ENCODE results near the gene CACNA1A.

Gene CACNA1A

DNA sequence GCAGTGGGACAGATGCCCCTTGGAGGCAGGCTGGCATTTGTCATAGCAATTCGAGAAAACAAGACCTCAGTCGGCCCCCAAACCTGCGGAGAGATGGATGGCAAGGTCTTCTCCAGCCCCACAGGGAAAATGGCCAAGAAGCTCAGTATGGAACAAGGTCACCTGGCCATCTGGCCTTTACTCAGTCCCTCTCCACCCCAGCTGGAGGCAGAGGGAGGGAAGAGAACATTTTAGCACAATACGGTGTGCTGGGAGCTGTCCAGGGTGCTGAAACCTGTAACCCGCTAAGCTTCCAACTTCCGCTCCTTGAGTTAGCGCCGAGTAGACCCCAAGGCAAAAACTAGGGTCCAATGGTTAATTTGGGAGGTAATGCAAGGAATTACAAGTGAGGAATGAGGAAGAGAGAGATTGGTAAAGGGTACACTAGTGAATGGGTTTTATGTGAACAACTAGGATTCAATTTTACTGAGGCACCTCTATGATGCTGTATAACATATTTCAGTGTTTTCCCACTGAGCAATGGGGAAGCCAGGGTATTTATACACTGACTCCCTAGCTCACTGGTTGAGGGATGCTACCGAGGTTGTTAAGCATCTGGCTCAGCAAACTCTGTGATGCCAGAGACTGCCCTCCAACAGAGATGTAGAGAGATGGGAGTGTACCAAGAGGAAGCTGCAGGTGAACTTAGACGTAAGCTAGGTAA is 64.3 kb downstream of the CACNA1A start:
- H3K27ac ChIP-seq (replicated peaks), result no peak overlapping the region
- no peak overlapping the region for H3K4me3 ChIP-seq (replicated peaks; ENCODE audit: insufficient read depth, low read length)
- peak; percentile 11 to 23 for DNase-seq (ENCODE audit: low read depth in 1 of 2, low spot score in 1 of 2)
- no peaks in the 10 kb centered on the region for H3K27me3 ChIP-seq (ENCODE audit: insufficient read depth, poor library complexity, severe bottlenecking)
- TF ChIP-seq GABPA (IDR thresholded peaks at IDR 0.05; ENCODE audit: low read depth) (no peak), SPI1 (IDR thresholded peaks at IDR 0.05; ENCODE audit: borderline replicate concordance, low read depth) (0 out of 2 replicates have a peak, but pooled peaks have one; percentile 14), POLR2AphosphoS5 (IDR thresholded peaks at IDR 0.05; ENCODE audit: low read depth) (no peak)
- TF ChIP-seq, protein P1, sequence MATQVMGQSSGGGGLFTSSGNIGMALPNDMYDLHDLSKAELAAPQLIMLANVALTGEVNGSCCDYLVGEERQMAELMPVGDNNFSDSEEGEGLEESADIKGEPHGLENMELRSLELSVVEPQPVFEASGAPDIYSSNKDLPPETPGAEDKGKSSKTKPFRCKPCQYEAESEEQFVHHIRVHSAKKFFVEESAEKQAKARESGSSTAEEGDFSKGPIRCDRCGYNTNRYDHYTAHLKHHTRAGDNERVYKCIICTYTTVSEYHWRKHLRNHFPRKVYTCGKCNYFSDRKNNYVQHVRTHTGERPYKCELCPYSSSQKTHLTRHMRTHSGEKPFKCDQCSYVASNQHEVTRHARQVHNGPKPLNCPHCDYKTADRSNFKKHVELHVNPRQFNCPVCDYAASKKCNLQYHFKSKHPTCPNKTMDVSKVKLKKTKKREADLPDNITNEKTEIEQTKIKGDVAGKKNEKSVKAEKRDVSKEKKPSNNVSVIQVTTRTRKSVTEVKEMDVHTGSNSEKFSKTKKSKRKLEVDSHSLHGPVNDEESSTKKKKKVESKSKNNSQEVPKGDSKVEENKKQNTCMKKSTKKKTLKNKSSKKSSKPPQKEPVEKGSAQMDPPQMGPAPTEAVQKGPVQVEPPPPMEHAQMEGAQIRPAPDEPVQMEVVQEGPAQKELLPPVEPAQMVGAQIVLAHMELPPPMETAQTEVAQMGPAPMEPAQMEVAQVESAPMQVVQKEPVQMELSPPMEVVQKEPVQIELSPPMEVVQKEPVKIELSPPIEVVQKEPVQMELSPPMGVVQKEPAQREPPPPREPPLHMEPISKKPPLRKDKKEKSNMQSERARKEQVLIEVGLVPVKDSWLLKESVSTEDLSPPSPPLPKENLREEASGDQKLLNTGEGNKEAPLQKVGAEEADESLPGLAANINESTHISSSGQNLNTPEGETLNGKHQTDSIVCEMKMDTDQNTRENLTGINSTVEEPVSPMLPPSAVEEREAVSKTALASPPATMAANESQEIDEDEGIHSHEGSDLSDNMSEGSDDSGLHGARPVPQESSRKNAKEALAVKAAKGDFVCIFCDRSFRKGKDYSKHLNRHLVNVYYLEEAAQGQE (IDR thresholded peaks at IDR 0.05; ENCODE audit: insufficient replicate concordance, low read depth), result peak; percentile 100

DNA sequence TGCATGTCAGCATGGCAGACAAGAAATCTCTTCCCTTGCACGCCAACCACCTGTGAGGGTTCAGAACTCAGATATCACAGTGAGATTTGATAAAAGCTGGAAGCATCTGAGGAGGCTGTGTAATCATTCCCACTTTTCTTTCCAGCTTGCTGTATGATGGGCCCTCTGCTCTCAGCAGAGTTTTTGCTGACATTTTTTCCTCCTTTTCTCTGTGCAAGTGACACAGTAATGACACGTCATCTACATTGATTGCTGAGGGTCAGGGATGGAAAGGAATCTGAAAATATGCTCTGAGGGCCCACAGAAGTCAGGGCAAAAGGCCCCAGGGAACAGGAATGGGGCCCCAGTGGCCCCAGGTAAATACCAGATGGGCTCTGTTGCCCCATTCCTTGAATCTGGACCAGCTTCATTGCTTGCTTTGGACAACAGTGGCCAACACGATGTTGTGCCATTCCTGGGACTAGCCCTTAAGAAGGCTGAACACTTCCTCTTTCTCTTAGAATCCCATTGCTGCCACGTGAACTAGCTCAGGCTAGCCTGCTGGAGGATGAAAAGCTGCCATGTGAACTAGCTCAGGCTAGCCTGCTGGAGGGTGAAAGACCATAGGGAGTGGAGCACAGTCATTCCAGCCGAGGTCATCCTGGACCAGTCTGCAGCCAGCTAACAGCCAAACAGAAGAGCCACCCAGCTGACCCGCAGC is 68.2 kb downstream of the CACNA1A start:
- no peaks in the 10 kb centered on the region for H3K27me3 ChIP-seq (ENCODE audit: insufficient read depth, poor library complexity, severe bottlenecking)
- TF ChIP-seq SPI1 (IDR thresholded peaks at IDR 0.05; ENCODE audit: borderline replicate concordance, low read depth) (peak; percentile 63; the same call in 1 of the 2 replicates), POLR2AphosphoS5 (IDR thresholded peaks at IDR 0.05; ENCODE audit: low read depth) (no peak)
- H3K4me3 ChIP-seq (replicated peaks; ENCODE audit: insufficient read depth, low read length), result no peak overlapping the region
- H3K27ac ChIP-seq (replicated peaks), result no peak overlapping the region
- DNase-seq (ENCODE audit: low read depth in 1 of 2, low spot score in 1 of 2), result peak in 1 of 2 experiments; percentile 1

DNA sequence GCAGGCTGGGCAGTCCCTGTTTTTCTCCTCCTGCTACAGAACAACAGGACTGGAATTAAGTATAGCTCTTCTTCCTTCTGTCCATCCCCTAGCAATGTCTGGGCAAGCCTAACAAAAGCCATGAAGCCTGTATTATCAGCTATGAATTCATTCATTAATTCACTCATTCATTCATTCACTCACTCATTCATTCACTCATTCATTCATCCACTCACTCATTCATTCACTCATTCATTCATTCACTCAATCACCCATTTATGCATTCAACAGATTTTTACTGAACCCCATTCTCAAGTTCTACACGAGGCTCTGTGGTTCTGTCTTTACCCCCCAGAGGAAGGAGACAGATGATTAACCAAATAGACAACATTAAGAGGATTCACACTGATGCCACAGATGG is 69.9 kb downstream of the CACNA1A start:
- DNase-seq (ENCODE audit: low read depth in 1 of 2, low spot score in 1 of 2), result no peak

More for the DNA sequence above, 69.9 kb downstream of the CACNA1A start:
- Histone ChIP-seq H3K4me3 (replicated peaks; ENCODE audit: insufficient read depth, low read length) (no peak overlapping the region), H3K27me3 (ENCODE audit: insufficient read depth, poor library complexity, severe bottlenecking) (no peaks in the 10 kb centered on the region), H3K27ac (replicated peaks) (no peak overlapping the region)
- TF ChIP-seq GABPA (IDR thresholded peaks at IDR 0.05; ENCODE audit: low read depth) (no peak), SPI1 (IDR thresholded peaks at IDR 0.05; ENCODE audit: borderline replicate concordance, low read depth) (no peak), POLR2AphosphoS5 (IDR thresholded peaks at IDR 0.05; ENCODE audit: low read depth) (no peak)
- TF ChIP-seq, protein P1 (IDR thresholded peaks at IDR 0.05; ENCODE audit: insufficient replicate concordance, low read depth), result no peak
- TF ChIP-seq, protein P2, sequence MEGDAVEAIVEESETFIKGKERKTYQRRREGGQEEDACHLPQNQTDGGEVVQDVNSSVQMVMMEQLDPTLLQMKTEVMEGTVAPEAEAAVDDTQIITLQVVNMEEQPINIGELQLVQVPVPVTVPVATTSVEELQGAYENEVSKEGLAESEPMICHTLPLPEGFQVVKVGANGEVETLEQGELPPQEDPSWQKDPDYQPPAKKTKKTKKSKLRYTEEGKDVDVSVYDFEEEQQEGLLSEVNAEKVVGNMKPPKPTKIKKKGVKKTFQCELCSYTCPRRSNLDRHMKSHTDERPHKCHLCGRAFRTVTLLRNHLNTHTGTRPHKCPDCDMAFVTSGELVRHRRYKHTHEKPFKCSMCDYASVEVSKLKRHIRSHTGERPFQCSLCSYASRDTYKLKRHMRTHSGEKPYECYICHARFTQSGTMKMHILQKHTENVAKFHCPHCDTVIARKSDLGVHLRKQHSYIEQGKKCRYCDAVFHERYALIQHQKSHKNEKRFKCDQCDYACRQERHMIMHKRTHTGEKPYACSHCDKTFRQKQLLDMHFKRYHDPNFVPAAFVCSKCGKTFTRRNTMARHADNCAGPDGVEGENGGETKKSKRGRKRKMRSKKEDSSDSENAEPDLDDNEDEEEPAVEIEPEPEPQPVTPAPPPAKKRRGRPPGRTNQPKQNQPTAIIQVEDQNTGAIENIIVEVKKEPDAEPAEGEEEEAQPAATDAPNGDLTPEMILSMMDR (IDR thresholded peaks at IDR 0.05; ENCODE audit: insufficient read depth, low read length), result no peak
